Retinal pigment epithelial cell (primary cell): ENCODE results near the gene PRKG1.

ENCODE experiments used
- DNase-seq: peaks from one replicate; pipeline ENCODE4 v3.0.0-alpha.2; 2010; ENCODE audit warnings: low read depth
- H3K4me3 ChIP-seq: 2 replicates; pipeline ENCODE4 v1.5.1; 2011; ENCODE audit warnings: mild to moderate bottlenecking, low read length, control low read depth, moderate library complexity
- CTCF ChIP-seq: conservative IDR thresholded peaks from 2 replicates; pipeline ENCODE4 v1.5.1; 2011; ENCODE audit warnings: low read depth, low read length, control low read depth, inconsistent platforms

The PRKG1 gene

GRCh38 chr10:51112013-51112412 is 37.7 kb downstream of the PRKG1 start:
- no peak for DNase-seq
- TF ChIP-seq CTCF = no peak

GRCh38 chr10:51113007-51113406 is 38.7 kb downstream of the PRKG1 start:
- no peak for TF ChIP-seq CTCF

More at GRCh38 chr10:51112013-51112412, 37.7 kb downstream of the PRKG1 start:
- H3K4me3 ChIP-seq = no peak overlapping the region

GRCh38 chr10:51117053-51117660 is 42.9 kb downstream of the PRKG1 start:
- no peak for TF ChIP-seq CTCF
- DNase-seq = no peak
- no peak overlapping the region for H3K4me3 ChIP-seq

More at GRCh38 chr10:51113007-51113406, 38.7 kb downstream of the PRKG1 start:
- H3K4me3 ChIP-seq = no peak overlapping the region
- DNase-seq = no peak

GRCh38 chr10:51117794-51118193 is 43.5 kb downstream of the PRKG1 start:
- H3K4me3 ChIP-seq = no peak overlapping the region
- no peak for DNase-seq
- TF ChIP-seq CTCF = no peak

GRCh38 chr10:51119441-51119840 is 45.2 kb downstream of the PRKG1 start:
- TF ChIP-seq CTCF = no peak
- no peak overlapping the region for H3K4me3 ChIP-seq

GRCh38 chr10:51121861-51122260 is 47.6 kb downstream of the PRKG1 start:
- no peak for DNase-seq
- H3K4me3 ChIP-seq = no peak overlapping the region
- no peak for TF ChIP-seq CTCF

More at GRCh38 chr10:51119441-51119840, 45.2 kb downstream of the PRKG1 start:
- DNase-seq = no peak

GRCh38 chr10:51124852-51125251 is 50.6 kb downstream of the PRKG1 start:
- no peak for DNase-seq
- no peak for TF ChIP-seq CTCF
- no peak overlapping the region for H3K4me3 ChIP-seq
